Endodermal cell (in vitro differentiated cells): Measurements from ENCODE around the gene RFC4. TPM values are rescaled to one million over a fixed set of nuclear protein-coding genes. Genes with fewer than 3 reads are reported as not detected.

ENCODE experiments used
- DNase-seq: peaks from one replicate; pipeline ENCODE4 v3.0.0-alpha.2; 2017
- H3K27ac ChIP-seq: 2 replicates; pipeline ENCODE4 v1.5.1; 2013; ENCODE audit warnings: mild to moderate bottlenecking, low read depth, low read length, moderate library complexity
- H3K27me3 ChIP-seq: 2 replicates; pipeline ENCODE4 v1.6.1; 2013; ENCODE audit warnings: mild to moderate bottlenecking, low read length, moderate library complexity; ENCODE audit not compliant: insufficient read depth, control insufficient read depth, poor library complexity, severe bottlenecking
- H3K36me3 ChIP-seq: 2 replicates; pipeline ENCODE4 v1.7.0; 2013; ENCODE audit warnings: mild to moderate bottlenecking, low read length, moderate library complexity; ENCODE audit not compliant: control insufficient read depth, insufficient read depth
- H3K4me1 ChIP-seq: one replicate; pipeline ENCODE4 v1.7.0; 2013; ENCODE audit warnings: low read length; ENCODE audit not compliant: control insufficient read depth, insufficient read depth
- H3K4me3 ChIP-seq: 2 replicates; pipeline ENCODE4 v1.5.1; 2013; ENCODE audit warnings: mild to moderate bottlenecking, low read length, moderate library complexity
- H3K9ac ChIP-seq: 2 replicates; pipeline ENCODE4 v1.6.1; 2013; ENCODE audit warnings: mild to moderate bottlenecking, low read length, moderate library complexity; ENCODE audit not compliant: poor library complexity, severe bottlenecking; ENCODE audit errors: extremely low read depth
- H3K9me3 ChIP-seq: 2 replicates; pipeline ENCODE4 v1.6.1; 2013; ENCODE audit warnings: mild to moderate bottlenecking, low read length, moderate library complexity; ENCODE audit not compliant: control insufficient read depth
- H3K27ac Mint-ChIP-seq: 2 replicates; pipeline ENCODE4 v1.8.0; 2020; ENCODE audit warnings: mixed read lengths
- H3K27me3 Mint-ChIP-seq: 2 replicates; pipeline ENCODE4 v1.8.0; 2021; ENCODE audit warnings: mild to moderate bottlenecking, mixed read lengths; ENCODE audit not compliant: insufficient read depth
- H3K36me3 Mint-ChIP-seq: 2 replicates; pipeline ENCODE4 v1.8.0; 2020; ENCODE audit warnings: low read depth, mixed read lengths
- H3K4me1 Mint-ChIP-seq: 2 replicates; pipeline ENCODE4 v1.8.0; 2020; ENCODE audit warnings: mixed read lengths
- H3K4me3 Mint-ChIP-seq: 2 replicates; pipeline ENCODE4 v1.8.0; 2020; ENCODE audit warnings: mild to moderate bottlenecking, moderate library complexity, mixed read lengths
- H3K9me3 Mint-ChIP-seq: 2 replicates; pipeline ENCODE4 v1.8.0; 2020; ENCODE audit warnings: mild to moderate bottlenecking, mixed read lengths
- WGBS, 2 experiments: methylation state at CpG; one replicate each; pipeline versions ENCODE4 v1.1.5 to v1.1.7; 2013; ENCODE audit warnings: missing lambda C conversion rate in 2 of 2, mixed read lengths in 1 of 2; ENCODE audit not compliant: insufficient coverage in 1 of 2, insufficient read length in 1 of 2; 5-methylcytosine and 5-hydroxymethylcytosine counted together
- total RNA-seq, 2 donors: library from RNA; stranded (reverse); fragmentation: NEBNext Ultra II Directional in 1 of 2; extraction: Animal tissue kit (Norgen Biotek cat#: 25700) in 1 of 2; gene quantifications; 2 replicates in 1 of 2; 3 replicates in 1 of 2; pipeline ENCODE4 v1.2.1, GENCODE V29; 2021
- TF ChIP-seq, protein P1 (sequence below): fragments of 200-600 bp; sonication (generic); conservative IDR thresholded peaks from 2 replicates; pipeline ENCODE4 v1.5.0; 2021; ENCODE audit warnings: antibody characterized with exemption, mild to moderate bottlenecking

The RFC4 gene
- total RNA-seq, 2 donors from 2014 or later, result 57.6 to 111 TPM

DNA sequence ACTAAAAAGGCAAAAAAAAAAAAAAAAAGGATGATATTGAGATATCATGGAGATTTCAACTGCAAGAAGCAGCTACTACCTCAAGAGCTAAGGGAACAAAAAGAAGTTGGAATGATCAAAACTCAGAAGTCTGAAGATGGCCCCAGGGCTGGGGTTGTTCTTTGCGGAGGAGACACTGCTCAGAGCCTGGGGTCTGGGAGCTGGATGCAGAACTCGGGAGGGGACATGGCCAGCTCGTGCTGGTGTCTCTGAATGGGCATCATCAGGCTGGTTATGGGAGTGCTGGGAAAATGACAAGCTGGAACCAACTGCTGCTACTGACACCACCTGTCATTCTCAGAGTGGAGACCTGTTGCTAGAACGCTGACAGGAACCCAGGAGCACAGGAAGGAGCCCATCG lies 22.1 kb upstream of the RFC4 start:
- no peak overlapping the region for H3K27ac ChIP-seq
- no peak overlapping the region for H3K27ac Mint-ChIP-seq
- H3K27me3 ChIP-seq, result peaks cover 89% of the 10 kb centered on the region
- no peaks in the 10 kb centered on the region for H3K36me3 Mint-ChIP-seq
- H3K4me3 ChIP-seq, result no peak overlapping the region
- WGBS, 2 experiments, result 31% methylated on average over 5 of the region's 5 CpGs; no CpG with 5 or more reads in 1 of the 2 experiments
- no peak for DNase-seq
- no peak overlapping the region for H3K4me3 Mint-ChIP-seq
- H3K36me3 ChIP-seq, result no peaks in the 10 kb centered on the region
- peaks cover 6% of the 10 kb centered on the region for H3K4me1 ChIP-seq
- TF ChIP-seq, protein P1, sequence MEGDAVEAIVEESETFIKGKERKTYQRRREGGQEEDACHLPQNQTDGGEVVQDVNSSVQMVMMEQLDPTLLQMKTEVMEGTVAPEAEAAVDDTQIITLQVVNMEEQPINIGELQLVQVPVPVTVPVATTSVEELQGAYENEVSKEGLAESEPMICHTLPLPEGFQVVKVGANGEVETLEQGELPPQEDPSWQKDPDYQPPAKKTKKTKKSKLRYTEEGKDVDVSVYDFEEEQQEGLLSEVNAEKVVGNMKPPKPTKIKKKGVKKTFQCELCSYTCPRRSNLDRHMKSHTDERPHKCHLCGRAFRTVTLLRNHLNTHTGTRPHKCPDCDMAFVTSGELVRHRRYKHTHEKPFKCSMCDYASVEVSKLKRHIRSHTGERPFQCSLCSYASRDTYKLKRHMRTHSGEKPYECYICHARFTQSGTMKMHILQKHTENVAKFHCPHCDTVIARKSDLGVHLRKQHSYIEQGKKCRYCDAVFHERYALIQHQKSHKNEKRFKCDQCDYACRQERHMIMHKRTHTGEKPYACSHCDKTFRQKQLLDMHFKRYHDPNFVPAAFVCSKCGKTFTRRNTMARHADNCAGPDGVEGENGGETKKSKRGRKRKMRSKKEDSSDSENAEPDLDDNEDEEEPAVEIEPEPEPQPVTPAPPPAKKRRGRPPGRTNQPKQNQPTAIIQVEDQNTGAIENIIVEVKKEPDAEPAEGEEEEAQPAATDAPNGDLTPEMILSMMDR, result no peak
- peaks cover 22% of the 10 kb centered on the region for H3K4me1 Mint-ChIP-seq
- H3K9ac ChIP-seq, result no peak overlapping the region
- no peaks in the 10 kb centered on the region for H3K9me3 Mint-ChIP-seq
- H3K27me3 Mint-ChIP-seq, result peaks cover 85% of the 10 kb centered on the region
- H3K9me3 ChIP-seq, result no peaks in the 10 kb centered on the region

DNA sequence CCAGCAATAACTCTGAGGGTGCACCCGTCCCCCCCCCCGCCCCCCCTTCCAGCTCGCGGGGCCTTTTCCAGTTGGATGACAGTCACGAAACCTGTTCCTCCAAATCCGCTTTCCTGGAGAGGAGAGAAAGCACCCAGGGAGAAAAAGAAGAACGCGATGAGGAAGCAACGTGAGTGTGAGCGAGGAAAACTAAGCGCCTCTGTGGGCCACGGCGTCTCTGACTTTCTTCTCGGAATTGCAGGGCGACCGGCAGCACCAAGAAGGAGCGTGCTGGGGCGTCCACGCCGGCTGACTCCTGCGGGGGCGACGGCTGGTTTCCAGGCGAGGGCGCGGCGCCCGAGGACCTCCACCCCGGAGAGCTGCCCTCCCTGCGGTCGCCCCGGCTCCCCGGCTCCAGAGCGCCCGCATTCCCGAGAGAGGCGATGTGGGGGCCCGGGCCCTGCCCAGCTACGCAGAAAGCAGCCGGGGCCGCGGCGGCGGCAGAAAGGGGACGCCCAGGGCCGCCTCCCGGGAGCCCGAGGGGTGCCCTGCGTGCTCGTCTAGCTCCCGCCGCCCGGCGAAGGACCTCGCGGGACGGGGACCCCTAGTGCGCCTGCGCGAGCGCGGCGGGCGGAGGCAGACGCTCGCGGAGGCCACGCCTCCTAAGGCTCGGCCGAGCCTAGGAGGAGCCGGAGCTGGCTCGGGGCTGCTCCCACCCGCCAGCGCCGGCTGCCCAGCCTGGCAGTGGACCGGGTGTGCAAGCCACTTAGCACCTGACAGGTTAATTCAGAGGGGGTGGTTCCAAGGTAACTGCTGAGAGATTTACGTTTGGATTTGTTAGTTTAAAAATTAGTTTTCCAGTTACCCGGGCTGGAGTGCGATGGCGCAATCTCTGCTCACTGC lies 20.9 kb upstream of the RFC4 start:
- Mint-ChIP-seq H3K27ac (no peak overlapping the region), H3K36me3 (no peaks in the 10 kb centered on the region), H3K27me3 (peaks cover 79% of the 10 kb centered on the region), H3K9me3 (no peaks in the 10 kb centered on the region), H3K4me1 (peaks cover 22% of the 10 kb centered on the region), H3K4me3 (peak overlapping the region; percentile 52)
- Histone ChIP-seq H3K36me3 (no peaks in the 10 kb centered on the region), H3K27me3 (peaks cover 78% of the 10 kb centered on the region), H3K4me1 (peaks cover 6% of the 10 kb centered on the region), H3K9me3 (no peaks in the 10 kb centered on the region), H3K4me3 (peak overlapping the region; percentile 73), H3K27ac (no peak overlapping the region), H3K9ac (no peak overlapping the region)
- DNase-seq, result peak; percentile 90
- 2 to 4% methylated on average over 60 to 80 of the region's 80 CpGs for WGBS, 2 experiments
- TF ChIP-seq, protein P1, result no peak

DNA sequence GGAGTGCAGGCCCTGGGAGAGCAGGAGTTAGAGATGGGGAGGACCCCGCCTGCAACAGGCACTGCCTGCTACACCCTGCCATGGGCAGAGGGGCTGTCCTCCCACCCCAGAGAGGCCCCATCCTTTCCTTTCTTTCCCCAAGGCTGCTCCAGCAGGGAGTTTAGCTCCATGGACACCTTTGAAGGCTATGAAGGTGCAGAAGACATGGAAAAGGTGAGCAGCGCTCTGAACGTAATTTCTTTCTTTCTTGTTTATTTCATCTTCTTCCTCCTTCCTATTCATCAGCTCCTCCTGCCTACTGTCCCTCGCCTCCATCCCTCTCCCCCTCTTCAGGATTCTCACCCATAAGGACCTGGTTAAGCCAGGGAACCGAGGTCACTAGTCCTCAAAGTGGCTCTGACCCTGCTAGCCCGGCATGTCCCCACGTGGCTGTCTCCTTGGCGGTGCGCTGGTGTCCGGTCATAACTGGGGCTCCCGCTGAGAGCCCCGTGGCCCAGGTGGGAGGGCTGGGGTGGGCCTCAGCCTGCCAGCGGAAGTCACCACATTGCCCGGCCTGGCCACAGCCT lies 20.2 kb upstream of the RFC4 start:
- peaks cover 71% of the 10 kb centered on the region for H3K27me3 ChIP-seq
- H3K4me3 ChIP-seq, result peak overlapping the region; percentile 64
- H3K36me3 ChIP-seq, result no peaks in the 10 kb centered on the region
- Mint-ChIP-seq H3K9me3 (no peaks in the 10 kb centered on the region), H3K36me3 (no peaks in the 10 kb centered on the region), H3K4me1 (peaks cover 22% of the 10 kb centered on the region), H3K27ac (no peak overlapping the region), H3K4me3 (peak overlapping the region; percentile 52), H3K27me3 (peaks cover 72% of the 10 kb centered on the region)
- no peaks in the 10 kb centered on the region for H3K9me3 ChIP-seq
- DNase-seq, result peak; percentile 68
- no peak overlapping the region for H3K9ac ChIP-seq
- TF ChIP-seq, protein P1, result no peak
- 17 to 33% methylated on average over 3 to 14 of the region's 14 CpGs for WGBS, 2 experiments
- H3K4me1 ChIP-seq, result peaks cover 6% of the 10 kb centered on the region
- H3K27ac ChIP-seq, result no peak overlapping the region
